Lower lobe of right lung (tissue), 2 donors: ENCODE measurements around the gene LTBP4. TPM values are rescaled to one million over a fixed set of nuclear protein-coding genes. Genes with fewer than 3 reads are reported as not detected.

ENCODE experiments used
- ATAC-seq, 2 donors: fragments of 200-7000 bp; cut with Tn5 transposase; one replicate each; pipeline ENCODE4 v1.9.1; 2020 to 2022; ENCODE audit warnings: mild to moderate bottlenecking in 2 of 2, moderate library complexity in 2 of 2
- DNase-seq: peaks from one replicate; pipeline ENCODE4 v3.0.0-alpha.2; 2020
- H3K27ac ChIP-seq: fragments of 200-600 bp; one replicate; pipeline ENCODE4 v1.8.0; 2022
- H3K27me3 ChIP-seq: fragments of 200-600 bp; one replicate; pipeline ENCODE4 v1.8.0; 2022; ENCODE audit warnings: low read depth
- H3K36me3 ChIP-seq: fragments of 200-600 bp; one replicate; pipeline ENCODE4 v1.8.0; 2022; ENCODE audit warnings: mild to moderate bottlenecking
- H3K4me1 ChIP-seq: fragments of 200-600 bp; one replicate; pipeline ENCODE4 v1.8.0; 2022
- H3K4me3 ChIP-seq: fragments of 200-600 bp; one replicate; pipeline ENCODE4 v1.8.0; 2022; ENCODE audit warnings: mild to moderate bottlenecking
- H3K9me3 ChIP-seq: fragments of 200-600 bp; one replicate; pipeline ENCODE4 v1.8.0; 2022
- intact Hi-C: fragments of 100-400 bp; cut with DNase I; formaldehyde crosslinking; loops from one replicate; pipeline ENCODE4 v1.11.0; 2022
- total RNA-seq: library from RNA; stranded (reverse); fragmentation: NEBNext Ultra II Directional; extraction: Animal tissue kit (Norgen Biotek cat#: 25700); gene quantifications from one replicate; pipeline ENCODE4 v1.2.1, GENCODE V29; 2021
- TF ChIP-seq, protein P1 (sequence below): fragments of 200-600 bp; IDR thresholded peaks from one replicate; pipeline ENCODE4 v1.8.0; 2022; ENCODE audit warnings: antibody characterized with exemption, mild to moderate bottlenecking
- donor health status: DM: no; HTN: yes; CAD: no; lungs with severe emphysema.

LTBP4 gene
- total RNA-seq, 1 donor from 2014 or later, result 316 TPM

- TF ChIP-seq, protein P1, sequence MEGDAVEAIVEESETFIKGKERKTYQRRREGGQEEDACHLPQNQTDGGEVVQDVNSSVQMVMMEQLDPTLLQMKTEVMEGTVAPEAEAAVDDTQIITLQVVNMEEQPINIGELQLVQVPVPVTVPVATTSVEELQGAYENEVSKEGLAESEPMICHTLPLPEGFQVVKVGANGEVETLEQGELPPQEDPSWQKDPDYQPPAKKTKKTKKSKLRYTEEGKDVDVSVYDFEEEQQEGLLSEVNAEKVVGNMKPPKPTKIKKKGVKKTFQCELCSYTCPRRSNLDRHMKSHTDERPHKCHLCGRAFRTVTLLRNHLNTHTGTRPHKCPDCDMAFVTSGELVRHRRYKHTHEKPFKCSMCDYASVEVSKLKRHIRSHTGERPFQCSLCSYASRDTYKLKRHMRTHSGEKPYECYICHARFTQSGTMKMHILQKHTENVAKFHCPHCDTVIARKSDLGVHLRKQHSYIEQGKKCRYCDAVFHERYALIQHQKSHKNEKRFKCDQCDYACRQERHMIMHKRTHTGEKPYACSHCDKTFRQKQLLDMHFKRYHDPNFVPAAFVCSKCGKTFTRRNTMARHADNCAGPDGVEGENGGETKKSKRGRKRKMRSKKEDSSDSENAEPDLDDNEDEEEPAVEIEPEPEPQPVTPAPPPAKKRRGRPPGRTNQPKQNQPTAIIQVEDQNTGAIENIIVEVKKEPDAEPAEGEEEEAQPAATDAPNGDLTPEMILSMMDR, result no peak
- intact Hi-C loops, result no loop called here
- no peaks in the 10 kb centered on the region for H3K27me3 ChIP-seq
- ATAC-seq, result no peak
- H3K4me1 ChIP-seq, result peaks cover 8% of the 10 kb centered on the region
- H3K27ac ChIP-seq, result no peak overlapping the region
- DNase-seq, result no peak
- peaks cover 46% of the 10 kb centered on the region for H3K36me3 ChIP-seq
- H3K9me3 ChIP-seq, result no peaks in the 10 kb centered on the region
- no peak overlapping the region for H3K4me3 ChIP-seq
Observed at GRCh38 chr19:40666803-40667438, 65.8 kb downstream of the LTBP4 start.

DNA sequence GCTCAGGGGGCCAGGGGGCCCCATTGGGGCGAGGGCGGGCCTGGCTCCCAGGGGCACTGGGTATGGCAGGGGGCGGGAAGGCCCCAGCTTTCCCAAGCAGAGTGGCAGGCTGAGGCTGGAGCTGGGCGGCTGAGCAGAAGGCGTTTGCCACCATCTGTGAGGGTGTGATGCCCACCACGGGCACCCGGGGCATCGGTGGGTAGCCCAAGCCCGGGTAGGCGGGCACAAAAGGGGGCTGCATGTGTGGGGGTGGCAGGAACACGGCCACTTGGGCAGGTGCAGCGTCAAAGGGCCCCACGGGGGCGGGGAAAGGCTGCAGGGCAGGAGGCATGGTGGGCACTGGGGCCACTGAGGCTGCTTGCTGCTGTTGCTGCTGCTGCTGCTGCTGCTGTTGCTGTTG is 66.4 kb downstream of the LTBP4 start:
- DNase-seq (no peak), ATAC-seq (no peak)
- Histone ChIP-seq H3K27me3 (no peaks in the 10 kb centered on the region), H3K36me3 (peaks cover 52% of the 10 kb centered on the region), H3K4me3 (no peak overlapping the region), H3K27ac (no peak overlapping the region), H3K4me1 (peaks cover 8% of the 10 kb centered on the region), H3K9me3 (no peaks in the 10 kb centered on the region)
- TF ChIP-seq, protein P1, result no peak
- intact Hi-C loops, result no loop called here

DNA sequence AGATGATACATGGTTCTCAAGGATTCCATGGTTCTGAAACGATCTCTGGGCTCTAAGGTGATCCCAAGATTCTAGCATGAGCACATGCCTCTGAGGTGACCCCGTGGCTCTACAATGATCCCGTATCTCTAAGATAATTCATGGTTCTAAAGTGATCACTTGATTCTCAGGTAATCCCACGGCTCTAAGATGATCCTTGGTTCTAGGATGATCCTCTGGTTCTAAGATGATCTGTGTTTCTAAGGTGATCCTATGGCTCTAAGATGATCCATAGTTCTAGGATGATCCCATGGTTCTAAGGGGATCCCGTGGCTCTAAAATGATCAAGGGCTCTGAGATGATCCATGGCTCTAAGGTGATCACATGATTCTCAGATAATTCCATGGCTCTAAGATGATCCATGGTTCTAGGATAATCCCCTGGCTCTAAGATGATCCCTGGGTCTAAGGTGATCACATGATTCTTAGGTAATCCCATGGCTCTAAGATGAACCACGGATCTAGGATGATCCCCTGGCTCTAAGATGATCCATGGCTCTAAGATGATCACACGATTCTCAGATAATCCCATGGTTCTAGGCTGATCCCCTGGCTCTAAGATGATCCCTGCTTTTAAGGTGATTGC is 67.9 kb downstream of the LTBP4 start:
- no peak for ATAC-seq
- DNase-seq, result no peak
- no peaks in the 10 kb centered on the region for H3K27me3 ChIP-seq
- H3K4me1 ChIP-seq, result peaks cover under 1% of the 10 kb centered on the region
- intact Hi-C loops, result no loop called here
- no peak overlapping the region for H3K27ac ChIP-seq
- TF ChIP-seq, protein P1, result no peak
- H3K4me3 ChIP-seq, result no peak overlapping the region
- no peaks in the 10 kb centered on the region for H3K9me3 ChIP-seq
- peaks cover 62% of the 10 kb centered on the region for H3K36me3 ChIP-seq

GRCh38 chr19:40671404-40671803 is 70.2 kb downstream of the LTBP4 start:
- no peak overlapping the region for H3K4me3 ChIP-seq
- intact Hi-C loops, result no loop called here
- H3K27me3 ChIP-seq, result no peaks in the 10 kb centered on the region
- H3K9me3 ChIP-seq, result no peaks in the 10 kb centered on the region
- no peak overlapping the region for H3K27ac ChIP-seq
- ATAC-seq (no peak), DNase-seq (no peak)
- TF ChIP-seq, protein P1, result no peak
- H3K4me1 ChIP-seq, result no peaks in the 10 kb centered on the region
- H3K36me3 ChIP-seq, result peaks cover 81% of the 10 kb centered on the region

- DNase-seq (no peak), ATAC-seq (no peak)
- Histone ChIP-seq H3K27ac (no peak overlapping the region), H3K36me3 (peaks cover 87% of the 10 kb centered on the region), H3K9me3 (no peaks in the 10 kb centered on the region), H3K4me3 (no peak overlapping the region), H3K27me3 (no peaks in the 10 kb centered on the region), H3K4me1 (no peaks in the 10 kb centered on the region)
- TF ChIP-seq, protein P1, result no peak
- intact Hi-C loops, result no loop called here
Observed at GRCh38 chr19:40672038-40672437, 70.9 kb downstream of the LTBP4 start.
